Uterus (tissue), 4 donors: Measurements from ENCODE around the gene ZNF215. TPM values are rescaled to one million over a fixed set of nuclear protein-coding genes. Genes with fewer than 3 reads are reported as not detected.
"Not testable (repeated sequence)": the region's sequence is repeated elsewhere in the genome, so short reads cannot be mapped to it uniquely, and the experiment has no call there.

Source experiments
- DNase-seq, 2 donors: peaks; one replicate each; pipeline ENCODE4 v3.0.0-alpha.2; 2019 to 2020
- H3K27ac ChIP-seq, 2 donors: fragments of 200-600 bp; sonication (generic); 1 replicate in 1 of 2; 2 replicates in 1 of 2; pipeline ENCODE4 v1.5.1; 2016 to 2018
- H3K27me3 ChIP-seq, 2 donors: fragments of 200-600 bp; sonication (generic); one replicate each; pipeline ENCODE4 v1.5.1; 2018 to 2019; ENCODE audit warnings: control low read depth in 1 of 2
- H3K36me3 ChIP-seq, 2 donors: fragments of 200-600 bp; sonication (generic); one replicate each; pipeline ENCODE4 v1.5.1; 2019; ENCODE audit warnings: control low read depth in 1 of 2
- H3K4me1 ChIP-seq, 2 donors: fragments of 200-600 bp; sonication (generic); one replicate each; pipeline ENCODE4 v1.5.1; 2018 to 2019; ENCODE audit warnings: control low read depth in 1 of 2
- H3K4me3 ChIP-seq, 2 donors: fragments of 200-600 bp; sonication (generic); 1 replicate in 1 of 2; 2 replicates in 1 of 2; pipeline ENCODE4 v1.5.1; 2018 to 2019; ENCODE audit warnings: mild to moderate bottlenecking in 1 of 2
- H3K9me3 ChIP-seq, 2 donors: fragments of 200-600 bp; sonication (generic); one replicate each; pipeline ENCODE4 v1.5.1; 2019; ENCODE audit warnings: control low read depth in 1 of 2
- CTCF ChIP-seq, 4 experiments: fragments of 200-600 bp in 2 of 4; fragments of 450-650 bp in 2 of 4; sonication (generic) in 2 of 4; IDR thresholded peaks; one replicate each; pipeline ENCODE4 v1.5.1; 2016 to 2019; ENCODE audit warnings: antibody characterized with exemption in 4 of 4, mild to moderate bottlenecking in 2 of 4, moderate library complexity in 1 of 4
- POLR2A ChIP-seq, 2 donors: fragments of 450-650 bp; IDR thresholded peaks; one replicate each; pipeline ENCODE4 v1.6.1; 2016; ENCODE audit warnings: antibody characterized with exemption in 2 of 2, mild to moderate bottlenecking in 1 of 2, moderate library complexity in 1 of 2
- intact Hi-C: fragments of 100-400 bp; cut with DNase I; formaldehyde crosslinking; loops from one replicate; pipeline ENCODE4 v1.15.1; 2023; ENCODE audit warnings: low total_unique reads
- total RNA-seq, 4 donors: library from RNA; depleted of rRNA in 3 of 4; stranded (reverse); fragments of >200 nt in 3 of 4; gene quantifications; one replicate each; pipeline versions ENCODE4 v1.1.0 to v1.2.4, GENCODE V29; 2014 to 2023
- donor health status: DM: yes; HTN: yes; CAD: no.

The ZNF215 gene
- total RNA-seq, 4 donors from 2014 or later: 0.77 to 3.2 (median 1.9) TPM

- no peak for DNase-seq
- Histone ChIP-seq H3K27ac (no peak overlapping the region), H3K36me3 (no peaks in the 10 kb centered on the region), H3K4me3 (no peak overlapping the region), H3K27me3 (no peaks in the 10 kb centered on the region), H3K9me3 (no peaks in the 10 kb centered on the region), H3K4me1 (no peaks in the 10 kb centered on the region)
- intact Hi-C loops: no loop called here
- TF ChIP-seq CTCF (IDR thresholded peaks at IDR 0.05) (no peak), POLR2A (IDR thresholded peaks at IDR 0.05) (no peak)
These were observed 42.6 kb downstream of the ZNF215 start for GRCh38 chr11:6968816-6969215.

- H3K9me3 ChIP-seq, DNase-seq, H3K4me3 ChIP-seq, H3K27me3 ChIP-seq, H3K36me3 ChIP-seq, H3K4me1 ChIP-seq, H3K27ac ChIP-seq, intact Hi-C loops: not testable (repeated sequence)
These were observed 43.6 kb downstream of the ZNF215 start for GRCh38 chr11:6969854-6970253.

GRCh38 chr11:6979365-6979764 lies 53.1 kb downstream of the ZNF215 start:
- Histone ChIP-seq H3K27ac (no peak overlapping the region), H3K4me1 (no peaks in the 10 kb centered on the region), H3K36me3 (no peaks in the 10 kb centered on the region), H3K4me3 (no peak overlapping the region), H3K9me3 (no peaks in the 10 kb centered on the region), H3K27me3 (no peaks in the 10 kb centered on the region)
- DNase-seq: no peak
- intact Hi-C loops: no loop called here
- TF ChIP-seq POLR2A (IDR thresholded peaks at IDR 0.05): no peak

GRCh38 chr11:6986487-6986886 lies 60.3 kb downstream of the ZNF215 start:
- intact Hi-C loops: no loop called here

GRCh38 chr11:6988506-6988905 lies 62.3 kb downstream of the ZNF215 start:
- Histone ChIP-seq H3K9me3 (no peaks in the 10 kb centered on the region), H3K36me3 (no peaks in the 10 kb centered on the region), H3K4me1 (no peaks in the 10 kb centered on the region), H3K4me3 (no peak overlapping the region), H3K27ac (no peak overlapping the region), H3K27me3 (no peaks in the 10 kb centered on the region)
- TF ChIP-seq CTCF (IDR thresholded peaks at IDR 0.05): no peak
- no peak for DNase-seq
- intact Hi-C loops: no loop called here

More at GRCh38 chr11:6986487-6986886, 60.3 kb downstream of the ZNF215 start:
- Histone ChIP-seq H3K27me3 (no peaks in the 10 kb centered on the region), H3K36me3 (no peaks in the 10 kb centered on the region), H3K4me1 (no peaks in the 10 kb centered on the region), H3K9me3 (no peaks in the 10 kb centered on the region), H3K27ac (no peak overlapping the region), H3K4me3 (no peak overlapping the region)
- no peak for DNase-seq
- TF ChIP-seq POLR2A (IDR thresholded peaks at IDR 0.05) (no peak), CTCF (IDR thresholded peaks at IDR 0.05) (no peak)

- intact Hi-C loops: no loop called here
- Histone ChIP-seq H3K27ac (no peak overlapping the region), H3K27me3 (no peaks in the 10 kb centered on the region)
These were observed 65.0 kb downstream of the ZNF215 start for GRCh38 chr11:6991227-6991626.

More at GRCh38 chr11:6991227-6991626, 65.0 kb downstream of the ZNF215 start:
- no peaks in the 10 kb centered on the region for H3K9me3 ChIP-seq
- H3K4me1 ChIP-seq: no peaks in the 10 kb centered on the region
- no peak for TF ChIP-seq POLR2A (IDR thresholded peaks at IDR 0.05)
- no peak for TF ChIP-seq CTCF (IDR thresholded peaks at IDR 0.05)
- H3K4me3 ChIP-seq: no peak overlapping the region
- no peak for DNase-seq
- H3K36me3 ChIP-seq: no peaks in the 10 kb centered on the region
